ENCODE measurements around the gene CD59. TPM values are rescaled to one million over a fixed set of nuclear protein-coding genes. Genes with fewer than 3 reads are reported as not detected.

CD59 gene
- total and polyA plus RNA-seq, 2 of the 4 experiments (the other 2 are of a cell fraction) = 765 to 1,140 TPM

DNA sequence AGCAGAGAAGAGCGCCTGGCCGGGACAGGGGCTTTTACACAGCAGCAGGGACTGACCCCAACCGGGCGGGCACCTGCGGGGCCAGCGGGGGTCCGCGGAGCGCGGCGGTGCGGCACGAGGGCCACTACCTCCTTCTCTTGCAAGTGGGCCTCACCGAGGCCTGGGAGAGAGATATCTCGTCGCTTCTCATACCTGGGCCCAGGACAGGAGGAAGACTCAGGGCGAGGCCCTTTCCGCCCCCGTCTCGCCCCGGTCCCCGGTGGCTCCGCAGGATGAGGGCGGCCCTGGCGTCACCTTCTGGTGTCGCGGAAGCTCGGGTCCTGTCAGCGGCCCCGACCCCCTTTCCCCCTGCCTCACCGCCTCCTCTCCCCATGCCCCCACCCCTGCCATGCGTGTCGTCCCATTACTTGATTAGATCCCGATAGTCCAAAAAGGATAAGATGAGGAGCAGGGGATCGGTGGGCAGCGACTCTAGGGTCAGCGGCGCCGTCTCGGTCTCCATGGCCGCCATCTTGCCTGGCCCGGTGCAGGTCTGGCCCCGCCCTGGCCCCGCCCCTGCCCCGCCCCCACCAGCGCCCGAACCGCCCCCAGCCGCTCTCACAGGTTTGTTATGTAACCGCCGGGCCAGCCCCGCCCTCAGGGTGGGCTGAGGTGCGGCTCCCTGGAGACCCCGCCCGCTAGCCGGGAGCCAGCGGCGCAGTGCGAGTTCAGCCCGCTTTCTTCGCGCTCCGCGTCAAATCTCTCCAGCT lies 37.9 kb upstream of the CD59 start, which contains the start of gene FBXO3:
Gene FBXO3, minus strand, starts transcription at position 534 of the 749 bp plus-strand sequence. Its CDS starts 23 bp downstream, at position 511.
- peak; percentile 58 for DNase-seq
- Histone ChIP-seq H3K23ac (ENCODE audit: low read depth, low read length) (peak within 1 kb of the TSS; percentile 60), H3K14ac (replicated peaks; ENCODE audit: low read depth, low read length) (peak within 1 kb of the TSS; percentile 61), H4K20me1 (ENCODE audit: insufficient read depth, low read length) (peaks cover 8% of the 10 kb centered on the region; the same call in 1 of the 2 replicates), H3K4ac (ENCODE audit: low read depth, low read length) (peak within 1 kb of the TSS; percentile 83), H3K9me1 (ENCODE audit: insufficient read depth, low read length) (peaks cover 18% of the 10 kb centered on the region), H2BK20ac (ENCODE audit: low read depth, low read length) (no peak within 1 kb of the TSS), H3K9ac (ENCODE audit: low read depth, low read length) (peak within 1 kb of the TSS; percentile 84), H2AK9ac (replicated peaks; ENCODE audit: low read depth, low read length, poor library complexity) (peak within 1 kb of the TSS; percentile 86), H2AFZ (replicated peaks; ENCODE audit: low read length, poor library complexity) (peak within 1 kb of the TSS; percentile 94), H2BK120ac (ENCODE audit: low read depth, low read length) (peak within 1 kb of the TSS; percentile 61), H4K91ac (ENCODE audit: insufficient read depth, low read depth, low read length) (peak within 1 kb of the TSS; percentile 46; the same call in 1 of the 2 replicates), H3K4me1 (ENCODE audit: control insufficient read depth, insufficient read depth, low read length) (peaks cover 13% of the 10 kb centered on the region), H4K5ac (ENCODE audit: low read depth, low read length) (peak within 1 kb of the TSS; percentile 18; the same call in 1 of the 2 replicates), H3K4me3 (ENCODE audit: insufficient read depth, low read depth, low read length) (peak within 1 kb of the TSS; percentile 82), H3K9me3 (ENCODE audit: control insufficient read depth, insufficient read depth, low read length) (no peaks in the 10 kb centered on the region), H2AK5ac (ENCODE audit: low read depth, low read length) (no peak within 1 kb of the TSS), H4K8ac (ENCODE audit: low read depth in 2 of 2, low read length in 2 of 2) (peak within 1 kb of the TSS; percentile 79 to 83), H2BK15ac (ENCODE audit: low read depth, low read length) (no peak within 1 kb of the TSS; the same call in 2 of the 3 replicates), H3K79me1 (ENCODE audit: low read depth in 1 of 2, low read length in 2 of 2) (peaks cover 15 to 27% of the 10 kb centered on the region in 2 experiments), H3K4me2 (ENCODE audit: low read depth, low read length) (peak within 1 kb of the TSS; percentile 96), H3K36me3 (ENCODE audit: control insufficient read depth, insufficient read depth, low read length) (peaks cover 4% of the 10 kb centered on the region), H3K27ac (ENCODE audit: insufficient read depth, low read length) (peak within 1 kb of the TSS; percentile 86), H3K18ac (ENCODE audit: low read depth, low read length) (peak within 1 kb of the TSS; percentile 71; the same call in 1 of the 2 replicates), H3K56ac (ENCODE audit: extremely low read depth, insufficient read depth, low read length) (no peak within 1 kb of the TSS; the same call in 1 of the 2 replicates), H2BK5ac (ENCODE audit: low read depth, low read length, poor library complexity, severe bottlenecking) (peak within 1 kb of the TSS; percentile 41), H3K27me3 (ENCODE audit: control insufficient read depth, insufficient read depth, low read length) (no peaks in the 10 kb centered on the region)
- 1% methylated on average over 31 of the region's 64 CpGs; no CpG with 5 or more reads in 1 of the 2 experiments for WGBS, 2 experiments (ENCODE audit: extremely low coverage in 2 of 2, insufficient read length in 1 of 2)
- ATAC-seq (ENCODE audit: low read depth) = peak; percentile 92
- POLR2A ChIA-PET (ENCODE audit: unreplicated experiment) = interaction anchor here (0.6 kb wide), 1 partner anchor 16 kb away, joined by 3 read pairs; no protein-coding TSS in a partner anchor
- no TSS peak for BruUV-seq (replicated peaks)
- intact Hi-C loops (cut with micrococcal nuclease) = loop anchor here (2.0 kb wide), 1 partner anchor 55 kb away; no protein-coding TSS in a partner anchor
- TF ChIP-seq POLR2A (IDR thresholded peaks at IDR 0.05; ENCODE audit: low read depth, low read length) (peak; percentile 19; the same call in 1 of the 2 replicates), CEBPB (IDR thresholded peaks at IDR 0.05; ENCODE audit: low read depth, low read length) (peak; percentile 6; the same call in 1 of the 2 replicates), MAFK (IDR thresholded peaks at IDR 0.05; ENCODE audit: low read depth, low read length) (no peak), FOS (IDR thresholded peaks at IDR 0.05; ENCODE audit: low read depth, low read length) (no peak), MAZ (IDR thresholded peaks at IDR 0.05; ENCODE audit: borderline replicate concordance, low read depth, low read length) (peak; percentile 37; the same call in 1 of the 2 replicates)
- CTCF ChIA-PET = no interaction called here
- in situ Hi-C loops (cut with MboI; ENCODE audit: low sequenced_read_pairs) = no loop called here
- dilution Hi-C loops (cut with HindIII; ENCODE audit: low sequenced_read_pairs, unreplicated experiment) = no loop called here
